NT2/D1 (cell line): ENCODE results near the gene GIMAP8.

Experiments used
- SUZ12 ChIP-seq: IDR thresholded peaks from 2 replicates; pipeline ENCODE4 v1.6.1; 2011; ENCODE audit not compliant: insufficient read length, insufficient read depth; ENCODE audit errors: extremely low read depth
- YY1 ChIP-seq: IDR thresholded peaks from 2 replicates; pipeline ENCODE4 v1.6.1; 2011; ENCODE audit not compliant: insufficient read length, insufficient read depth
- ZNF274 ChIP-seq: IDR thresholded peaks from 2 replicates; pipeline ENCODE4 v1.6.1; 2011; ENCODE audit warnings: mild to moderate bottlenecking, low read depth, low read length

DNA sequence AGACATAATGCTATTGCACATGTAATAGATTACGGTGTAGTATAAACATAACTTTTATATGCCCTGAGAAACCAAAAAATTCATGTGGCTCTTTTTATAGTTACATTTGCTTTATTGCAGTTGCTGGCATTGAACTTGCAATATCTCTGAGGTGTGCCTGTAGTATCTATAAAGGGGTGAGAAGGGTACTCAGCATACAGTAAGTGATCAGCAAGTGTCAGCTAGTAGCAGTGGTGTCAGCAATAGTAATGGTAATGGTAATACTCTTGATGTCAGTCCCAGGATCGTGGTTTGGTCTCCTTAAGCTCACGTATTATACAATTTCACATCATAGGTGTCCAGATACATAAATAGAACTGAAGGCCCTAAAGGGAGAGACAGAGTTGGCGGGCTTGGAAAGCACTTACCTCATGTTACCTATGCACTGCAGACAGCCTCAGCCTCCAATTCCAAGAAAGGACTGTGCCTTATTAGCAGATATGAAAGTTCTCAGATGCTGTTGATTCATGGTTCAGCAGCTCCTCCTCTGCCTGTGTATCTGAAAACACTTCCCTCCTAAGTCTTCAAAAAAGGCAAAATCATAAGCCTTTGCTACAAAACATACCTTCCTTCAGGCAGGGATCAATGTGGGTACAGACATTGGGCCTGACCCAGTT, 57.6 kb downstream of the GIMAP8 start:
- TF ChIP-seq SUZ12 (no peak), YY1 (no peak), ZNF274 (no peak)
